ENCODE results near the gene GPR4. TPM values are rescaled to one million over a fixed set of nuclear protein-coding genes. Genes with fewer than 3 reads are reported as not detected.

Gene GPR4
- 0.19 TPM in 1 of 2 replicates, not detected in the other for total RNA-seq (2021; fragmentation: NEBNext Ultra II Directional; extraction: Animal tissue kit (Norgen Biotek cat#: 25700))
- 0.39 and 0.41 TPM in 2 replicates for polyA plus RNA-seq (2011; rRNA removed)
- 0.16 TPM for polyA plus RNA-seq (2011; cell fraction: cytosol; rRNA removed)
- 0.20 TPM for polyA plus RNA-seq (2011; cell fraction: nucleus; rRNA removed)
- 0.13 to 0.51 TPM (median 0.21 TPM) in 4 replicates for polyA plus RNA-seq (2012, experiment 1 of 2)
- 0.29 TPM for polyA plus RNA-seq (2012, experiment 2 of 2)
- 0.20 TPM for polyA plus RNA-seq (2013, experiment 1 of 2)
- 0.13 TPM for polyA plus RNA-seq (2013, experiment 2 of 2)
- 0.06 TPM in 1 of 2 replicates, not detected in the other for polyA minus RNA-seq (2011; rRNA and poly(A)+ RNA removed)
- polyA minus RNA-seq (2011; cell fraction: cytosol; rRNA and poly(A)+ RNA removed) = not detected
- not detected for polyA minus RNA-seq (2011; cell fraction: nucleus; rRNA and poly(A)+ RNA removed)
- long read RNA-seq, experiment 1, partial matches to known transcripts = 0 of 1 reads
- long read RNA-seq, experiment 1, other reads (novel, unspliced or antisense) = 1 of 1 reads
- long read RNA-seq, experiment 2 = 0 reads

GRCh38 chr19:45601524-45602374, at the start of gene GPR4:
Gene GPR4, minus strand, starts transcription at chr19:45602212. Its CDS starts 10,346 bp downstream, at chr19:45591866.
- Histone ChIP-seq H3K23ac (ENCODE audit: insufficient read length) (no peak within 1 kb of the TSS), H2BK20ac (ENCODE audit: low read length) (no peak within 1 kb of the TSS), H3K14ac (ENCODE audit: insufficient read length) (no peak within 1 kb of the TSS), H2BK5ac (ENCODE audit: low read depth, low read length) (no peak within 1 kb of the TSS), H3K4me2 (ENCODE audit: insufficient read depth in 1 of 2, low read depth in 2 of 2, low read length in 2 of 2) (peak within 1 kb of the TSS; percentile 62 to 74), H3K4me3 (ENCODE audit: extremely low read depth in 1 of 4, insufficient read depth in 2 of 4, low read depth in 3 of 4, low read length in 4 of 4) (peak within 1 kb of the TSS; percentile 12 to 53 (median 24)), H3K9me3 (ENCODE audit: insufficient read depth in 2 of 2, low read depth in 1 of 2, low read length in 1 of 2) (no peaks in the 10 kb centered on the region), H3K79me2 (ENCODE audit: control insufficient read depth in 1 of 2, insufficient read depth in 2 of 2, low read length in 2 of 2) (no peaks in the 10 kb centered on the region), H2BK120ac (replicated peaks; ENCODE audit: low read depth, low read length) (no peak within 1 kb of the TSS), H4K91ac (replicated peaks; ENCODE audit: insufficient read length, low read length) (no peak within 1 kb of the TSS), H4K5ac (ENCODE audit: insufficient read length, low read depth, low read length) (no peak within 1 kb of the TSS), H3K18ac (ENCODE audit: extremely low read depth, low read length) (no peak within 1 kb of the TSS; the same call in 1 of the 2 replicates), H3K23me2 (ENCODE audit: low read depth, low read length) (peaks cover 13% of the 10 kb centered on the region; the same call in 1 of the 2 replicates), H3K4ac (replicated peaks; ENCODE audit: insufficient read length, low read depth, low read length) (no peak within 1 kb of the TSS), H2BK15ac (ENCODE audit: low read length) (peak within 1 kb of the TSS; percentile 61; the same call in 1 of the 2 replicates), H4K20me1 (replicated peaks in 1 of 2; ENCODE audit: control insufficient read depth in 1 of 2, insufficient read depth in 2 of 2, low read length in 2 of 2) (no peaks in the 10 kb centered on the region), H2BK12ac (ENCODE audit: low read depth, low read length) (peak within 1 kb of the TSS; percentile 39; the same call in 1 of the 2 replicates), H3K27me3 (replicated peaks in 1 of 4; ENCODE audit: control insufficient read depth in 3 of 4, extremely low read depth in 1 of 4, insufficient read depth in 3 of 4, low read length in 3 of 4) (peaks cover 36 to 56% (median 49%) of the 10 kb centered on the region in 4 experiments), H4K8ac (ENCODE audit: extremely low read depth, insufficient read depth, low read length) (no peak within 1 kb of the TSS), H3K27ac (ENCODE audit: low read depth, low read length) (no peak within 1 kb of the TSS), H3K56ac (replicated peaks; ENCODE audit: insufficient read length, low read depth, low read length) (no peak within 1 kb of the TSS), H3K9ac (replicated peaks in 1 of 4; ENCODE audit: extremely low read depth in 1 of 4, low read depth in 3 of 4, low read length in 3 of 4) (no peak within 1 kb of the TSS), H3K4me1 (replicated peaks in 1 of 4; ENCODE audit: control insufficient read depth in 3 of 4, insufficient read depth in 4 of 4, low read length in 3 of 4) (peaks cover 12 to 23% (median 13%) of the 10 kb centered on the region in 4 experiments), H2AFZ (ENCODE audit: low read length) (no peak within 1 kb of the TSS), H2AK5ac (ENCODE audit: low read depth, low read length) (no peak within 1 kb of the TSS; the same call in 1 of the 2 replicates), H3K79me1 (ENCODE audit: low read depth, low read length) (no peaks in the 10 kb centered on the region), H3K36me3 (ENCODE audit: control insufficient read depth in 2 of 4, insufficient read depth in 4 of 4, low read length in 3 of 4) (no peaks in the 10 kb centered on the region)
- peak in 1 of 2 experiments; percentile 82 for DNase-seq (ENCODE audit: low read depth in 1 of 2, low spot score in 2 of 2)
- POLR2A ChIA-PET (ENCODE audit: partially characterized antibody) = interaction anchor here (0.6 to 1.9 kb wide), 5 partner anchors 18 to 163 kb away, joined by 3 to 5 read pairs (median 3); no protein-coding TSS in a partner anchor
- CTCF ChIA-PET (ENCODE audit: partially characterized antibody) = interaction anchor here (1.0 to 9.6 kb wide), 5 partner anchors 13 to 44 kb away, joined by 4 to 135 read pairs (median 6); partner anchors contain the start of gene EML2
- 9% methylated on average over 25 of the region's 52 CpGs; no CpG with 5 or more reads in 1 of the 2 experiments for WGBS, 2 experiments (ENCODE audit: extremely low coverage in 1 of 2, insufficient coverage in 1 of 2, insufficient read length in 1 of 2, insufficient replicate concordance in 2 of 2, low coverage in 1 of 2, low lambda C conversion rate in 2 of 2, missing lambda C conversion rate in 1 of 2)
- no peak for FAIRE-seq
- TF ChIP-seq NANOG (IDR thresholded peaks at IDR 0.05; ENCODE audit: insufficient read depth, low read depth, low read length, poor library complexity, severe bottlenecking) = no peak
- no peak for TF ChIP-seq CTCF (IDR thresholded peaks at IDR 0.05; ENCODE audit: control extremely low read depth in 1 of 3, insufficient read depth in 1 of 3, low read depth in 1 of 3, low read length in 3 of 3)
- no peak for TF ChIP-seq SP4 (IDR thresholded peaks at IDR 0.05; ENCODE audit: low read length)
- TF ChIP-seq POLR2A (IDR thresholded peaks at IDR 0.05; ENCODE audit: control extremely low read depth in 1 of 2, low read depth in 2 of 2, low read length in 2 of 2) = no peak
- TF ChIP-seq SP1 (IDR thresholded peaks at IDR 0.05; ENCODE audit: low read depth, low read length) = no peak
- TF ChIP-seq EGR1 (IDR thresholded peaks at IDR 0.05; ENCODE audit: borderline replicate concordance, low read depth, low read length) = peak; percentile 44; the same call in 1 of the 2 replicates
